H1 (cell line): Measurements from ENCODE around the gene TTLL5. TPM values are rescaled to one million over a fixed set of nuclear protein-coding genes. Genes with fewer than 3 reads are reported as not detected.

Experiments
- CTCF ChIA-PET: fragments of 300-600 bp; sonication (Branson Sonifier 250); formaldehyde crosslinking; loops from one replicate; lab custom pipeline; 2021; ENCODE audit not compliant: partially characterized antibody; lab: Charles Lee
- POLR2A ChIA-PET: fragments of 300-600 bp; sonication (Branson Sonifier 250); formaldehyde crosslinking; loops from one replicate; lab custom pipeline; 2021; ENCODE audit warnings: inconsistent platforms; ENCODE audit not compliant: partially characterized antibody; lab: Charles Lee
- DNase-seq, 2 experiments: peaks; one replicate each; pipeline versions ENCODE4 v3.0.0 to v3.0.0-alpha.2; 2010 to 2022; ENCODE audit warnings: low spot score in 2 of 2, low read depth in 1 of 2, mixed read lengths in 1 of 2
- FAIRE-seq: peaks from 2 replicates; lab custom pipeline; 2011; peaks lifted over from hg19 to GRCh38; lab: Jason Lieb, UNC
- H2AFZ ChIP-seq: 2 replicates; pipeline ENCODE4 v1.8.1; 2012; ENCODE audit warnings: low read length, inconsistent platforms
- H2AK5ac ChIP-seq: 2 replicates; pipeline ENCODE4 v1.6.1; 2013; ENCODE audit warnings: low read depth, low read length
- H2BK120ac ChIP-seq: replicated peaks from 2 replicates; pipeline ENCODE3; 2013; ENCODE audit warnings: low read depth, low read length, inconsistent platforms
- H2BK12ac ChIP-seq: 2 replicates; pipeline ENCODE4 v1.6.1; 2013; ENCODE audit warnings: low read depth, low read length
- H2BK15ac ChIP-seq: 2 replicates; pipeline ENCODE4 v1.6.1; 2013; ENCODE audit warnings: low read length
- H2BK20ac ChIP-seq: 2 replicates; pipeline ENCODE4 v1.6.1; 2013; ENCODE audit warnings: low read length
- H2BK5ac ChIP-seq: 2 replicates; pipeline ENCODE4 v1.6.1; 2013; ENCODE audit warnings: low read depth, low read length
- H3K14ac ChIP-seq: 2 replicates; pipeline ENCODE4 v1.6.1; 2013; ENCODE audit warnings: inconsistent platforms; ENCODE audit not compliant: insufficient read length
- H3K18ac ChIP-seq: 2 replicates; pipeline ENCODE4 v1.6.1; 2013; ENCODE audit warnings: low read length; ENCODE audit errors: extremely low read depth
- H3K23ac ChIP-seq: 2 replicates; pipeline ENCODE4 v1.6.1; 2013; ENCODE audit warnings: inconsistent platforms; ENCODE audit not compliant: insufficient read length
- H3K23me2 ChIP-seq: 2 replicates; pipeline ENCODE4 v1.6.1; 2013; ENCODE audit warnings: low read depth, low read length
- H3K27ac ChIP-seq: 2 replicates; pipeline ENCODE4 v1.6.1; 2011; ENCODE audit warnings: low read depth, low read length, inconsistent platforms
- H3K27me3 ChIP-seq, 4 experiments: replicated peaks in 1 of 4; 1 replicate in 1 of 4; 2 replicates in 3 of 4; pipeline versions ENCODE4 v1.6.1 to v1.8.1; 2011 to 2013; ENCODE audit warnings: low read length in 3 of 4, mild to moderate bottlenecking in 3 of 4, inconsistent platforms in 2 of 4, mixed read lengths in 2 of 4, moderate library complexity in 1 of 4; ENCODE audit not compliant: control insufficient read depth in 3 of 4, insufficient read depth in 3 of 4; ENCODE audit errors: extremely low read depth in 1 of 4
- H3K36me3 ChIP-seq, 4 experiments: 2 replicates each; pipeline versions ENCODE4 v1.6.1 to v1.8.1; 2011 to 2013; ENCODE audit warnings: mild to moderate bottlenecking in 4 of 4, low read length in 3 of 4, moderate library complexity in 2 of 4, control low read depth in 1 of 4, inconsistent platforms in 1 of 4; ENCODE audit not compliant: insufficient read depth in 4 of 4, control insufficient read depth in 2 of 4
- H3K4ac ChIP-seq: replicated peaks from 2 replicates; pipeline ENCODE3; 2013; ENCODE audit warnings: low read length, low read depth, mixed read lengths, inconsistent platforms; ENCODE audit not compliant: insufficient read length
- H3K4me1 ChIP-seq, 4 experiments: replicated peaks in 1 of 4; 1 replicate in 1 of 4; 2 replicates in 3 of 4; pipeline versions ENCODE4 v1.6.1 to v1.8.1; 2011 to 2013; ENCODE audit warnings: low read length in 3 of 4, inconsistent platforms in 2 of 4, mixed read lengths in 1 of 4; ENCODE audit not compliant: insufficient read depth in 4 of 4, control insufficient read depth in 3 of 4
- H3K4me2 ChIP-seq, 2 experiments: 2 replicates each; pipeline versions ENCODE4 v1.6.1 to v1.8.1; 2011 to 2013; ENCODE audit warnings: low read depth in 2 of 2, low read length in 2 of 2, control low read depth in 1 of 2, inconsistent platforms in 1 of 2, mild to moderate bottlenecking in 1 of 2; ENCODE audit not compliant: insufficient read depth in 1 of 2
- H3K4me3 ChIP-seq, 4 experiments: fragments of 200-600, 300-600 bp in 1 of 4; sonication (generic), shearing (Covaris generic), sonication (Bioruptor Twin) in 1 of 4; 2 replicates each; pipeline versions ENCODE4 v1.5.1 to v1.8.1; 2011 to 2016; ENCODE audit warnings: low read length in 4 of 4, low read depth in 3 of 4, control low read depth in 2 of 4, inconsistent platforms in 2 of 4, mild to moderate bottlenecking in 2 of 4, mixed read lengths in 1 of 4, moderate library complexity in 1 of 4; ENCODE audit not compliant: insufficient read depth in 2 of 4; ENCODE audit errors: extremely low read depth in 1 of 4
- H3K56ac ChIP-seq: replicated peaks from 2 replicates; pipeline ENCODE3; 2013; ENCODE audit warnings: low read depth, mild to moderate bottlenecking, mixed read lengths, low read length, inconsistent platforms; ENCODE audit not compliant: insufficient read length
- H3K79me1 ChIP-seq: 2 replicates; pipeline ENCODE4 v1.6.1; 2013; ENCODE audit warnings: low read depth, low read length, control low read depth
- H3K79me2 ChIP-seq, 2 experiments: 2 replicates each; pipeline versions ENCODE4 v1.6.1 to v1.8.1; 2012 to 2013; ENCODE audit warnings: low read length in 2 of 2, mild to moderate bottlenecking in 2 of 2, inconsistent platforms in 1 of 2; ENCODE audit not compliant: insufficient read depth in 2 of 2, control insufficient read depth in 1 of 2
- H3K9ac ChIP-seq, 4 experiments: replicated peaks in 1 of 4; 1 replicate in 1 of 4; 2 replicates in 3 of 4; pipeline versions ENCODE4 v1.6.1 to v1.8.1; 2011 to 2013; ENCODE audit warnings: low read depth in 3 of 4, low read length in 3 of 4, control low read depth in 2 of 4, mild to moderate bottlenecking in 2 of 4, moderate library complexity in 2 of 4, inconsistent platforms in 1 of 4; ENCODE audit errors: extremely low read depth in 1 of 4
- H3K9me3 ChIP-seq, 2 experiments: 2 replicates each; pipeline versions ENCODE4 v1.6.1 to v1.8.1; 2012 to 2013; ENCODE audit warnings: mild to moderate bottlenecking in 2 of 2, moderate library complexity in 2 of 2, control low read depth in 1 of 2, inconsistent platforms in 1 of 2, low read depth in 1 of 2, low read length in 1 of 2, mixed read lengths in 1 of 2; ENCODE audit not compliant: insufficient read depth in 2 of 2
- H4K20me1 ChIP-seq, 2 experiments: replicated peaks in 1 of 2; 2 replicates each; pipeline versions ENCODE3 to v1.8.1; 2011 to 2013; ENCODE audit warnings: inconsistent platforms in 2 of 2, low read length in 2 of 2, mild to moderate bottlenecking in 1 of 2; ENCODE audit not compliant: insufficient read depth in 2 of 2, control insufficient read depth in 1 of 2
- H4K5ac ChIP-seq: 2 replicates; pipeline ENCODE4 v1.6.1; 2013; ENCODE audit warnings: low read length, low read depth, mixed read lengths, inconsistent platforms; ENCODE audit not compliant: insufficient read length
- H4K8ac ChIP-seq: 2 replicates; pipeline ENCODE4 v1.8.0; 2013; ENCODE audit warnings: mild to moderate bottlenecking, moderate library complexity, low read length, inconsistent platforms; ENCODE audit not compliant: insufficient read depth; ENCODE audit errors: extremely low read depth
- H4K91ac ChIP-seq: replicated peaks from 2 replicates; pipeline ENCODE3; 2013; ENCODE audit warnings: low read length, mixed read lengths, inconsistent platforms; ENCODE audit not compliant: insufficient read length
- EGR1 ChIP-seq: IDR thresholded peaks from 2 replicates; pipeline ENCODE4 v1.6.1; 2011; ENCODE audit warnings: low read depth, low read length, borderline replicate concordance
- RXRA ChIP-seq: IDR thresholded peaks from 2 replicates; pipeline ENCODE4 v1.6.1; 2011; ENCODE audit warnings: low read depth, mild to moderate bottlenecking, low read length, moderate library complexity; ENCODE audit not compliant: insufficient read depth
- WGBS, 2 experiments: shearing (Covaris generic) in 1 of 2; methylation state at CpG; one replicate each; pipeline versions ENCODE4 v1.1.6 to v1.1.7; 2013 to 2015; ENCODE audit warnings: low lambda C conversion rate in 2 of 2, mixed read lengths in 2 of 2, inconsistent platforms in 1 of 2, low coverage in 1 of 2, missing lambda C conversion rate in 1 of 2; ENCODE audit not compliant: insufficient replicate concordance in 2 of 2, insufficient coverage in 1 of 2, insufficient read length in 1 of 2; ENCODE audit errors: extremely low coverage in 1 of 2, missing lambda C conversion rate in 1 of 2; 5-methylcytosine and 5-hydroxymethylcytosine counted together
- polyA plus RNA-seq, 7 experiments: library from polyadenylated mRNA; depleted of rRNA in 3 of 7; stranded (reverse) in 5 of 7; unstranded in 2 of 7; fragments of >200 nt in 5 of 7; fragments of 200-250 nt in 2 of 7; gene quantifications; 1 replicate in 5 of 7; 2 replicates in 1 of 7; 4 replicates in 1 of 7; pipeline versions ENCODE4 v1.2.1 to v1.2.3, GENCODE V29; 2011 to 2013; ENCODE audit warnings: missing spikeins in 2 of 7, mixed read lengths in 2 of 7
- total RNA-seq: library from RNA; stranded (reverse); fragmentation: NEBNext Ultra II Directional; extraction: Animal tissue kit (Norgen Biotek cat#: 25700); gene quantifications from 2 replicates; pipeline ENCODE4 v1.2.1, GENCODE V29; 2021

Gene TTLL5
- total and polyA plus RNA-seq, 2 of the 8 experiments (the other 6 are each of a cell fraction or from before 2014, with no cell fraction given): 16.1 to 45.9 TPM

DNA sequence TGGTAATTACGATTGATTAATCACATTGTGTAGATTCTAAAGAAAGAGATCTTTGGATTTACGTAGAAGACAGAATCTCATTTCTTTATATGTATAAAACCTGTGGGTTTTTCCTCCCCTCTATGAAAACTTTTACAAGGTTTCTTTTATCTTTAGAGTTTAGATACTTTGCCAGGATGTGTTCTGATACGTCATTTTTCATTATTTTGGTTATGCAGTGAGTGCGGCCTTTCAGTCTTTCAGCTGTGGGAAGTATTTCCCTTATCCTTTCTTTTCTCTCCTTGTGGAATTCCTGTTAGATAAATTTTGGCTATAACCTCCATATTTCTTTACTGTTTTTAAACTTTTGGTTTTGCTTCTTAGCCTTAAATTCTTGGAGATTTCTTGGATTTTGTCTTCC is 92.7 kb downstream of the TTLL5 start:
- Histone ChIP-seq H2BK120ac (no peak overlapping the region), H3K23ac (no peak overlapping the region), H3K79me2 (no peaks in the 10 kb centered on the region), H3K79me1 (no peaks in the 10 kb centered on the region), H3K4me1 (no peaks in the 10 kb centered on the region; a peak in 2 of 7 replicates), H3K23me2 (no peaks in the 10 kb centered on the region), H2BK20ac (no peak overlapping the region), H3K9ac (no peak overlapping the region), H4K5ac (no peak overlapping the region), H3K4me3 (no peak overlapping the region), H3K14ac (no peak overlapping the region), H3K27ac (no peak overlapping the region), H3K4me2 (no peak overlapping the region), H4K91ac (no peak overlapping the region), H3K18ac (no peak overlapping the region), H2BK5ac (no peak overlapping the region), H3K4ac (no peak overlapping the region), H2BK12ac (no peak overlapping the region), H2AK5ac (no peak overlapping the region), H3K9me3 (no peaks in the 10 kb centered on the region), H3K56ac (no peak overlapping the region), H4K20me1 (peaks cover 0 to 5% of the 10 kb centered on the region in 2 experiments), H2BK15ac (no peak overlapping the region), H3K36me3 (peaks cover 0 to 7% (median 3%) of the 10 kb centered on the region in 4 experiments; a peak in 2 of 8 replicates), H3K27me3 (no peaks in the 10 kb centered on the region), H2AFZ (no peak overlapping the region), H4K8ac (no peak overlapping the region)
- TF ChIP-seq EGR1 (no peak), RXRA (no peak)
- WGBS, 2 experiments: 98% methylated on average over 4 of the region's 4 CpGs; no CpG with 5 or more reads in 1 of the 2 experiments
- POLR2A ChIA-PET: interaction anchor here (0.6 kb wide), 1 partner anchor 563 kb away, joined by 3 read pairs; no protein-coding TSS in a partner anchor
- DNase-seq (no peak), FAIRE-seq (no peak)
- CTCF ChIA-PET: no interaction called here
